ACHN (cell line): ENCODE measurements around the gene IRGC.
"Not testable (repeated sequence)": the region's sequence is repeated elsewhere in the genome, so short reads cannot be mapped to it uniquely, and the experiment has no call there.

Experiments
- DNase-seq: peaks from one replicate; pipeline ENCODE4 v3.0.0-alpha.2; 2015
- in situ Hi-C: cut with HindIII; loops from 2 replicates; pipeline ENCODE4 v1.10.0; 2017; ENCODE audit warnings: low sequenced_read_pairs, low pct_ligation_motif_present, low pct_unique_long_range_greater_than_20kb

The IRGC gene

DNA sequence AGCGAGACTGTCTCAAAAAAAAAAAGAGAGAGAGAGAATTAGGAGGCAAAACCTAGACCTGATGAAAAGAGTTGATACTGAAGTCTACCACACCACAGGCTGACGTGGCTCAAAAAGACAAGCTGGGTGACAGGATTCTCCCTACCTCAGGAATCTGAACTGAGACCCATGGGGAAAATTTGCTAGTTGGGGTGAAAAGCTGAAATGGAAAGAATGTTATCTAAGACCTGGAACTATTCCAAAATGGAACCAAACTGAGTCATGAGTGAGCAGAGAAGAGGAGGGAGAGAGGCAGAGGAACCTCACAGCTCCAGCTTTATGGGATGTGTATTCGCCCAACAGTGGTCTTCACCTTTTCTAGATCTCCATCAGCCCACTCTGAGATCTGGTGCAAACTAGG is 27.2 kb downstream of the IRGC start:
- in situ Hi-C loops, result no loop called here
- DNase-seq, result peak; percentile 11

DNA sequence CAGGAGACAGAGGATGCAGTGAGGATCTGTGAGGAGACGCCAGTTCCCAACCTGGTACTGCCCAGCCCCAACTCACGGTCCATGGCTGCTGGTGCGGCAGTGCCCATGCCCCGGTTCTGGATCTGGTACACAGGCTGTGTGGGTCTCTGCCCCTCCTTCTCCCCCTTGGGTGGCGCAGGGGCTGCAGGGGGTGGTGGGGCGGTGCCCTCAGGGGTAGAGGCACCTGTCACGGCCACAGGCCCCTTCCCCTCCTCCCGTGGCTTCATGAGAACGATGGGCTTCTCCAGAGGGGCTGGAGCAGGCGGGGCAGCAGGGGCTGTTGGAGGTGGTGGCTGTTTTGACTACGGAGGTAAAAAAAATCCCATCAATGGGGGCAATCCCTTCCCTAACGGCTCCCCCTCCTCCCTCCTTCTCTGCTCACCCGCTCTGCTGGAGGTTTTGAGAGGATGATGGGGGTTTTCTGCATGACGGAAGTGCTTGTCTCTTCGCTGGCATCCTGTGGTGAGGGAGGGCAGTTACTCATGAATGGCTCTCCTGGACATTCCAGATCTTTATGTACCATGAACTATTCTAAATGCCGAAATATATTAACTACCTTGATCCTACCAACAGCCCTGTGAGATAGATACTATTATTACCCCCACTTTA is 31.8 kb downstream of the IRGC start:
- no peak for DNase-seq
- in situ Hi-C loops, result no loop called here

DNA sequence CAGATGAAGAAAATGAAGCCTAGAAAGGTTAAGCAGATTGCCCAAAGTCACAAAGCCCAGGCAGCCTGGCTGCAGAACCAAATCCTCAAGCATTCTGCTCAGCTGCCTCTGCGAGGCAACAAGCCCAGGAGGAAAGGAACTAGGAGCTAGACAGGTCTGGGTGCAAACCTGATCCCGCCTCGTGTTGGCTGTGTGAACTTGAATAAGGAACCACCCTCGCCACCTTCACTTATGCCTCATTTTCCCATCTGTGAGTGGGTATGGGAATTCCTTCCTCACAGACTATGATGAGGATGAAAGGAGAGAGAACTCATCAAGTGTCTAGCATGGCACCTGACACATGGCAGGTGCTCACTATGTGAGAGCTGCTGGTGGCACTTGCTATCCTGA is 32.3 kb downstream of the IRGC start:
- in situ Hi-C loops, result no loop called here
- no peak for DNase-seq

DNA sequence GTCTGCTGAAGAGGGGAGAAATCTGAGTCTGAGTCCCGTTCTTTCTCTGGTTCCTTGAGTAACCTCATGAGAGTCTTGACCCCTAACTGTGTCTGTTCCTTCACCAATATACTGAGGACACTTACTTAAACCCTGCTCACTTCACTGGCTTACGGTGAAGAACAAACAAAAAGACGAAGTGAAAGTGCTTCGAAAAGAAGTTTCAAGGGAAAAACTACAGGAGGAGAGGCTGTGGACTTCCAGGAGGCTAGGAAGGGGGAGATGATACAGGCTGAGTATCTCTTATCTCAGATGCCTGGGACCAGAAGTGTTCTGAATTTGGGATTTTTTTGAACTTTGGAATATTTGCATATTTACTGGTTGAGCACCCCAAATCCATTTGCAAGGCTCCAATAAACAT is 32.8 kb downstream of the IRGC start:
- in situ Hi-C loops, result no loop called here
- no peak for DNase-seq

DNA sequence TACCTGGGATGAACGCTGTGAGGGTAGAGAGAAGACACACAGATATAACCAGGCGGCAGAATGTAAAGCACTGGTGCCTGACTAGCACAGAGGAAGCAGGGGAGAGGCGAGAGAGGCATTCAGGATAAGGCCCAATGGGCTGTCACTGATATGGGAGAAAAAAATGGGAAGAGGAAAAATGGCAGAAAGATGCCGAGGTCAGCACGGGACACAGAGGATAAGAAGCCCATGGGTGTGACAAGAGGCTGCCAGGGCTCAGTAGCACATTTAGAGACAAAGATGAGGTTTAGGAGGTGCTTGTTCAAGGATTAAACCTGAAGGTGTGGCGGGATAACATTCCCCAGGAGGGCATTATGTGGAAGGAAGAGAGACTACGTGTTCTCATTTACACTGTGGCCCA is 33.3 kb downstream of the IRGC start:
- DNase-seq, result no peak
- in situ Hi-C loops, result no loop called here

DNA sequence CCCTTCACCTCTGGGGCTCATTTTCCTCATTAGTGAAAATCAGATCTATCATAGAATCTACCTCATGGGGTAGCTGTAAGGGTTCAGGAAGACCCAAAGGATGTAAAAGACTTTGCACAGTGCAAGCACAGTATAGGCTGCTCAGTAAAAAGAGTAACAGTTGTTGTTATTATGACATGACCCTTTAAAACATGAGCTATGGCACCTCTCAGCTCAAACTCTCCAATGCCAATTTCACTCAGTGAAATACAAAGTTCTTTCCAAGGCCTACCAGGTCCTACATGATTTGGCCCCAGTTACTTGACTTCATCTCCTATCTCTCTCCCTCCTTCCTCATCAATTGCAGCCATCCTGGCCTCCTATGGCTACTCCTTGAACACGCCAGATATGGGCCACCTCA is 34.0 kb downstream of the IRGC start:
- in situ Hi-C loops, result no loop called here

DNA sequence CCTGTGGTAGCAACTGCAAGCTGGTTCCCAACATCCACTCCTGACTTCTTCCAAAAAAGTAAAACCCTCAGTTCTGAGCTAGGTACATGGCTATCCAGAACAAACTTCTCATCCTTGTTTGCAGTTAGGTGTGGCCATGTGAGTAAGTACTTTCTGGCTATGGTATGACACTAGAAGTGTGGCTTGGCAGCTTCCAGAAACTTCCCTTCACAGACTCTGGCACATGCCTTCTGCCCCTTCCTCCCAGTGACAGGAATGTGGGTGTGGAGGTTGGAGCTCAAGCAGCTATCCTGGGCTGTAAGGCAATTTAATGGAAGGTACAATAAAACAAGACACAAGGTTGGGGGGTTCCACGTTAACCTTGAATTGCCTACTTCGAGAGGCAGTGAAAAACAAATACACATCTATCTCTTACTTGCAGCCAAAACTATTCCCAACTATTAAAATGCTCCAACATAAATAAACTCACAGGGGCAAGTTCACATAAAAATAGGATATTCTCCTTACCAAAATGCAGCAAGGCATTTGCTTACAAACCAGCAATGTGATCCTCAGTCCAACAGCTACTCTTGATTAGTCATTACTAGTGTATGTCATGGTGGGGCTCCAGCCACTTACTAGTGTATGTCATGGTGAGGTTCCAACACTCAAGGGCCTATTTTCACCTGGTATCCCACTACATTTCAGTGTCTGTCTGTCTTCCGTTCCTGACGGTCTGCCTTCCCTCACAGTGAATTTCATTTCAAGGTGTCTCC is 35.8 kb downstream of the IRGC start:
- no peak for DNase-seq
- in situ Hi-C loops, result no loop called here

More for the DNA sequence above, 34.0 kb downstream of the IRGC start:
- no peak for DNase-seq

DNA sequence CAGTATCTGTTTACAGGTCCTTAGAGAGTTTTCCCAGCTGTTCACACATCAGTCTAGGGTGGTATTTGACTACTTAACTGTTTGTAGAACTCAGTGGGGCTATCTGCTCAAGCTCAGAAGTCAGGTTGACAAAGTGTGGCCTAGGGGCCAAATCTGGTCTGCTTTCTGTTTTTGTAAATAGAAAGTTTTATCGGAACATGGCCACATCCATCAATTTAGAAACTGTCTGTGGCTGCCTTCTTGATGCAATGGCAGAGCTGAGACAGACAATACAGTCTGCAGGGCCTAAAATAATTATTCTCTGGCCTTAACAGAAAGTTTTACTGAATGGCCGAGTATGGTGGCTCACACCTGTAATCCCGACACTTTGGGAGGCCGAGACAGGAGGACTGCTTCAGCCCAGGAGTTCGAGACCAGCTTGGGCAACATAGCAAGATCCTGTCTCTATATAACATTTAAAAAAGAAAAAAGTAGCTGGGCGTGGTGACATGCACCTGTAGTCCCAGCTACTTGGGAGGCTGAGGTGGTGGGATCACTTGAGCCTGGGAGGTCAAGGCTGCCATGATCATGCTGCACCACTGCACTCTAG is 36.5 kb downstream of the IRGC start:
- in situ Hi-C loops, result no loop called here
- no peak for DNase-seq

DNA sequence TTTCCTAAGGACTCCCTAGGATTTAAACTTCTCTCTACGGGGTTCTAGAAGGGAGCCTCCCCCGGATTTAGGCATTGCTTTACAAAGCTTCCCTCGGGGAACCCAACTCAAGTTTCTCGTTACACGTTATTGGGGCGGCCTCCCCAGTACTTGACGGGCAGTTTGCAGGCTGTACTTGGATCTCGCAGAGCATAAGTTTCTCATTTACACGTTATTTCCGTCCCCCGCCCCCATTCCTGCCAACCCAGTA is 38.3 kb downstream of the IRGC start:
- in situ Hi-C loops, result no loop called here
- DNase-seq, result no peak

DNA sequence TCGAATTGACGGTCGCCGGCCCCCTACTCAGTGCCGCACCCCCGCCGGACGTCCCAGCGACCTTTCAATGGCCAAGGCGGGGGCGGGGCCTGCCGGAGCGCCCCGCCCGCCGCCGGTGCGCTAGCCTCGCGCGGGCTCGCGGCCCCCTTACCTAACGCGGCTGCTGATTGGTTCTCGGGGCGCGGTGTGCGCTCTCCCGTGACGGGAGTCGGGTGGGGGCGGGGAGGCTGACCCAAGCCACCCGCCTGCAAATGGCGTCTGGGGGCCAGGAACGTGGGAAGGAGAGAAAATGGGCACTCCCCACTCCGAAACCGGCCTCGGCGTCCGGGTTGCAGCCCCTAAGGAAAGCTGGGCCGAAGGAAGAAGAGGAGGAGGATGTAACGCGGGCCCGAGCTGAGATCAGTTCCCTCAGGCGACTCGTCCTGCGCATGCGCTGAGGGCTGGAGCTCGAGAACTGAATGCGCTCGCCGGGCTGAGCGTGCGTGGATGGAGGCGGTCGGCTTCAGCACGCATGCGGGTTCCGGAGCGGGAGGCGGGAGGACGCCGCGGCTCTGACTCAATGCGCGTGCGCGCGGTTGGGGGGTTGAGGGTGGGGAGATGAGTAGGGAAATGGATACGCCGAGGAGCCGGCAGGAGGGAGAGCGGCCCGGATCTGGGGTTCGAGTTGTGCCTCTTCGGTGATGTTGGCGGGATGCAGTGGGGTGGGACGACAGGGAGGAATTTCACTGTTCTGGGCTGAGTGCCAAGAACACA is 38.8 kb downstream of the IRGC start, which contains the start of gene SMG9:
Gene SMG9 (minus strand): TSS at position 460 of the 753 bp plus-strand sequence. CDS start 4,221 bp downstream, outside the sequence.
- peak; percentile 95 for DNase-seq
- in situ Hi-C loops, result no loop called here

DNA sequence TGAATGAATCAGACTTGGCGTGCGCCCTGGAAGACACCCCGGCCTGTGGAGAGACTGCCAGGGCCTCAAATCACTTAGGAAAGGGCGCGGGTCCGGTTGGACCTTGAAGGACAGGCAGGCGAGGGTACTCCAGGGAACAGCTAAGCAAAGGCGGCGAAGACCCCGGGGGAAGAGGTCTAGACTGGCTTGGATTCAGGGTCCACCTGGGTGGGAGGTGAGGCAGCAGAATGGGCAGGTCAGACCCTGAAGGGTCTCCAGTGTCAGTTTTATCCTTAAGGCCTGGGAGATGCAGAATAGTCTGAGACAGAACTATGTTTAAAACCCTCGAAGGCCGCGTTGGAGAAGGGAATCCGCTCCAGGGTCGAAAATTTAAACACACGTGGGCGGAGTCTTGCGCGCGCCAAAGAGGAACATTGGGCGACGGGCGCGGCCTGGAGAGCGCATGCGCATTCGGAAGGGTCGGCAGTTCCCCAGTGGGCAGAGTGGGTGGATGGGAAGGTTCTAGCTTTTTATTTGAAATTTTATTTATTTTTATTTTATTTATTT is 39.5 kb downstream of the IRGC start:
- DNase-seq, result peak; percentile 64
- in situ Hi-C loops, result no loop called here

DNA sequence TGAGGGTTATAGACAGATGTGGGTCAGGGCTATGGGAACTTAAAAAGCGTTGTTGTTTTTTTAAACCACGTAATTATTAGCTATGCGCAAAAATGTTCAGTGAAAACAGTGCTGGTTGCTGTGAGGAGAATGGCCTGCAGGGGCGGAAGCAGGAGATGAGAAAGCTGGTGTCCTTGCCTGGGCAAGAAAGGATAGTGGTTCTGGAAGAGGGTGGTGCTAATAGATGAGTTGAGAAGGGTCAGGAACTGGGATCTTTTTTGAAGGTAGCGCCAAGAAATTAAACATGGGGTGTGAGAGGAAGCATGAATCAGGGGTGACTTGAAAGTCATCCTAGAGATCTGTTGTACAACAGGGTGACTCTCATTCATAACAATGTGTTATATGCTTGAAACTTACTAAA is 43.6 kb downstream of the IRGC start:
- in situ Hi-C loops, result no loop called here
- peak; percentile 39 for DNase-seq

DNA sequence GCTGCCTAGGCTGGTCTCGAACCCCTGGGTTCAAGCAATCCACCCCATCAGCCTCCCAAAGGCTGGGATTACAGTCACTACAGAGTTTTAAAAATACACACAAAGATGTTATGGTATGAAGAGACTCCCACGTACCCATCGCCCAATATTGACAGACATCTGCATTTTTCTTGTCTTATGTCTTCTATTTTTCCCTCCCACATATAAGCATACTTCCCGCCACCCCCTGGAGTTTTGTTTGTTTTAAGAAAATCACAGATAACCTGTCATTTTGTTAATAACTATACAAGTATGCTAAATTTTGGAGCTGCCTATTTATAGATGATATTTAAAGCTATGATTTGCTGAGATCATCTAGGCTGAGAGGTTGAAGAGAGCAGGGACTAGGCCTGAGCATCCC is 45.1 kb downstream of the IRGC start:
- in situ Hi-C loops, result no loop called here
- no peak for DNase-seq

DNA sequence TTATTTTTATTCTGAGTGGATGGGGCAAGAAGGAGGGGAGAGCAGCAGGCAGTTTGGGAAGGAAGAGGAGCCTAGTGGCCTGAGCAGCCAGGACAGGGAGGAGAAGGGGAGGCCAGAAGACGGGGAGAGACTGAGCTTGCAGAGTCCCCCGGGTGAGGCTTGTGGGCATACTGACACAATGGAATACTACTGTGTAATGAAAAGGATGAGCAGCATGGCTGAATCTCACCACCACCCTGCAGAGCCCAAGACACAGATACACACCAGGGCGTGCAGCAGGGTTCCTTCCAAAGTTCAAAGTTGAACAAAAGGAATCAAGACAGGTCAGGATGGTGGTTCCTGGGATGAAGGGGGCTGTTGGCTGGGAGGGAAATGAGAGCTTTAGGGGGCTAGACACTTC is 46.9 kb downstream of the IRGC start:
- DNase-seq, result no peak
- in situ Hi-C loops, result no loop called here

DNA sequence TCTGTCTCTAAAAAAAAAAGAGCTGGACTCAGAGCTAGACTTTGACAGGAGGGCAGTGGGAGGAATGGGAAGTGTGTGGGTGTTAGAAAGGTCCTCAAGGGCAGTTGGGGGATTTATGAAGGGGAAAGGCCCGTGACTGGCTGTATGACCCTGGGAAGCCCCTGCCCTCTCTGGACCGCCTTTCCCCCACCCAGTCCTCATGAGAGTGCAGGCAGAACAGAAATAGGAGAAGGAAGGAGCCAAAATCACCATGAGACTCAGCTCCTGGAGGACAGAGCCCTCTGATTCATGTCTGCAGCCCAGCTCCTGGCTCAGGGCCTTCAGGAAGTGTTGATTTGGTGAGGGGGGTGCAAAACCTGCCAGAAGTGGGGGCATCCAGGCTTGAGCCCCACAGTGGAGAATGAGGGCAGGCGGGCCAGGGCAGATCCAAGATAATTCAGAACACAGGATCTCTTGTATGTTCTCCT is 47.6 kb downstream of the IRGC start:
- no peak for DNase-seq
- in situ Hi-C loops, result no loop called here

DNA sequence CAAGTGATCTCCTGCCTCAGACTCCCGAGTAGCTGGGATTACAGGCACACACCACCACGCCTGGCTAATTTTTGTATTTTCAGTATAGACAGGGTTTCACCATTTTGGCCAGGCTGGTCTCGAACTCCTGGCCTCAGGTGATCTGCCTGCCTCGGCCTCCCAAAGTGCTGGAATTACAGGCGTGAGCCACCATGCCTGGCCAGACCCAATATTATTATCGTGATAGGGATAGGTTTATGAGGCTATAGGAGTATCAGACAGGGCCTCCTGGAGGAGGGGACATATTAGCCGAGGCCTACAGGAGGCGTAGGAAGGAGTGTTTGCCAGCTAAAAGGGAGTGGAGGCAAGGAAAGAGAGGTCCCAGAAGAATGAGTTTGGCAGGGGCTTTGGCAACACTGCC is 48.8 kb downstream of the IRGC start:
- in situ Hi-C loops, DNase-seq: not testable (repeated sequence)

DNA sequence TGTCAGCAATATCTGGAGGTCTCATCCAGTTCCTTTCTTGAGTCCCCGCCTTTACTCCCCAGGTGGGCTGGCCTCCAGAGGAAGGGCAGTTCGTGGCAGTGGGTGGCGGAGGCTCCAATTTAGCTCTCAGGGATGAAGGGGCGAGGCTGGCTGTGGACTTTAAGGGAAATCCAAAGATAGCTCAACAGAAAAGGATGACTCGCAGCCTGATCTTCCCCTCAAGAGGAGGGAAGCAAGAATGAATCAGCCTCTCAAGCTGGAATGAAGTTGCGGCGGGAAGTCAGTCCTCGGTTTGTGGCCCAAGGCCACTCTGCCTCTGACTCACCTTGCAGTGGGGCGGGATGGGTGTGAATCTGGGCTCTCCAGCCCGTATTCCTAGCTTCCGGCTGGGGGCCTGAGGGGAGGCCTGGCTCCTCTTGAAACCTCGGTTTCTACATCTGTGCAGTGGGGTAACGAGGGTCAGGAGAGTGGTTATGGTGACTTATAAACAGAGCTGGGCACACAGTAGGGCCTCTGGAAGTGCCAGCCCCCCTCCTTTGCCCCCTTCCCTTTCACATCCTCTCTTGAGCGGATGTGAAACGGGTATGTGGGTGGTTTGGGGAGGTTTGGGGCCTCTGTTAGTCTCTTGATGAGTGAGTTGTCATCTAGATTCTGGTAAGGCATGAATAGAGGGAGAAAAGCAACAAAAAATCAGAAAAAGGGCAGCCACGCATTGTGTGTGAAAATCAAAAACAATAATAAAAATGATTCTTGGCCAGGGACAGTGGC is 49.4 kb downstream of the IRGC start:
- peak; percentile 94 for DNase-seq
- in situ Hi-C loops, result no loop called here

DNA sequence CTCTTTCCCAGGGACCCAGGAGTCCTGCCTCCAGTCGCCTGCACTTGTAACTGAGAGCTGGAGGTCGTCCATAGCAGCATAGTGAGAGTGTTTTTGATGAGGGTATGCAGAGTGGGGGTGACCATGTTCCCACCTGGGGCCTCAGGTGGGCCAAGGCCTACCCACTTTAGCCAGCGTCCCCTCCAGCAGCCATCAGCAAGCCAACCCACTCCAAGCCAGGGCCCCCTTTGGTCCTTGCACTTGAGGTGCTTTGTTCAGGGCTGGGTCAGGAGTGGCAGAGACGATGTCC is 50.8 kb downstream of the IRGC start:
- in situ Hi-C loops, result no loop called here
- no peak for DNase-seq

DNA sequence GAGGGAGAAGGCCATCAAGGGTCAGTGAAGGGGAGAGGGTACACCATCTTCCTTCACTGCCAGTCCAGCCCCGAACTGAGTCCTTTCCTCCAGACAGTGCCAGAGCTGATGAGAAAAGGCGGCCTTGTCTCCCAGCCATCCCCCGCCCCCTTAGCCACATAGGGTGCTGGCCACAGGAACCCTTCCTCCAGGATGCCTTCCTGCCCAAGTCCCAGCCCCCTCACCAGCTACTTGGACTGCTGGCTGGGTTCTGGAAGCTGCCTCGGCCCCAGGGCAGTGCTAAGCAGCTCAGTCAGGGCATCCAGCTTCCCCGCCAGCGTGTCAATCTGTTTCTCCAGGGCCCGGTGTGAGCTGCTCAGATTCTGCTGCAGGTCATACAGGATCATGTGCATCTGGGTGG is 51.4 kb downstream of the IRGC start:
- in situ Hi-C loops, result no loop called here
- no peak for DNase-seq
